Ishikawa (cell line): Measurements from ENCODE around the gene CHRNA4.

Source experiments
- CEBPB ChIP-seq: IDR thresholded peaks from 2 replicates; pipeline ENCODE4 v1.6.1; 2012
- CREB1 ChIP-seq: IDR thresholded peaks from 2 replicates; pipeline ENCODE4 v1.6.1; 2012; ENCODE audit warnings: low read depth
- EGR1 ChIP-seq: IDR thresholded peaks from 2 replicates; pipeline ENCODE4 v1.6.1; 2012
- EP300 ChIP-seq: IDR thresholded peaks from 2 replicates; pipeline ENCODE4 v1.6.1; 2012; ENCODE audit warnings: borderline replicate concordance
- FOXM1 ChIP-seq: IDR thresholded peaks from 2 replicates; pipeline ENCODE4 v1.6.1; 2012; ENCODE audit warnings: low read depth, borderline replicate concordance
- MAX ChIP-seq: IDR thresholded peaks from 2 replicates; pipeline ENCODE4 v1.6.1; 2012
- NFIC ChIP-seq: IDR thresholded peaks from 2 replicates; pipeline ENCODE4 v1.6.1; 2012
- RAD21 ChIP-seq: IDR thresholded peaks from 2 replicates; pipeline ENCODE4 v1.6.1; 2012; ENCODE audit warnings: low read depth
- REST ChIP-seq: IDR thresholded peaks from 2 replicates; pipeline ENCODE4 v1.6.1; 2012; ENCODE audit warnings: low read depth, mild to moderate bottlenecking
- TAF1 ChIP-seq: IDR thresholded peaks from 2 replicates; pipeline ENCODE4 v1.6.1; 2012; ENCODE audit warnings: low read depth, mild to moderate bottlenecking
- TCF12 ChIP-seq: IDR thresholded peaks from 2 replicates; pipeline ENCODE4 v1.6.1; 2012; ENCODE audit warnings: low read depth
- TEAD4 ChIP-seq: IDR thresholded peaks from 2 replicates; pipeline ENCODE4 v1.6.1; 2012
- USF1 ChIP-seq: IDR thresholded peaks from 2 replicates; pipeline ENCODE4 v1.6.1; 2012
- YY1 ChIP-seq: IDR thresholded peaks from 2 replicates; pipeline ENCODE4 v1.6.1; 2012; ENCODE audit warnings: low read depth
- ZBTB7A ChIP-seq: IDR thresholded peaks from 2 replicates; pipeline ENCODE4 v1.6.1; 2012; ENCODE audit warnings: low read depth

Gene CHRNA4

GRCh38 chr20:63364801-63365585, 3.8 kb upstream of the CHRNA4 start:
- TF ChIP-seq TCF12 (no peak), MAX (no peak), RAD21 (no peak), EGR1 (no peak), TAF1 (no peak), NFIC (no peak), CREB1 (no peak), EP300 (no peak), YY1 (no peak)

- TF ChIP-seq NFIC: no peak
- TF ChIP-seq TAF1: no peak
Measured at GRCh38 chr20:63363981-63364561, 2.9 kb upstream of the CHRNA4 start.

- TF ChIP-seq ZBTB7A (no peak), REST (no peak), EGR1 (no peak), TCF12 (no peak), EP300 (no peak), YY1 (no peak), NFIC (no peak), MAX (no peak), TAF1 (no peak), CREB1 (no peak), FOXM1 (no peak), CEBPB (no peak), USF1 (no peak), TEAD4 (no peak), RAD21 (no peak)
Measured at GRCh38 chr20:63363013-63363957, 2.1 kb upstream of the CHRNA4 start.

- no peak for TF ChIP-seq TAF1
- TF ChIP-seq ZBTB7A: no peak
- no peak for TF ChIP-seq CEBPB
- TF ChIP-seq REST: no peak
- TF ChIP-seq RAD21: no peak
- TF ChIP-seq YY1: no peak
- no peak for TF ChIP-seq TEAD4
- TF ChIP-seq TCF12: no peak
Measured at GRCh38 chr20:63362436-63363009, 1.4 kb upstream of the CHRNA4 start.

- no peak for TF ChIP-seq REST
- TF ChIP-seq YY1: no peak
- no peak for TF ChIP-seq EGR1
- TF ChIP-seq ZBTB7A: no peak
- no peak for TF ChIP-seq RAD21
- TF ChIP-seq EP300: no peak
- TF ChIP-seq TAF1: no peak
- no peak for TF ChIP-seq TCF12
- no peak for TF ChIP-seq MAX
- TF ChIP-seq TEAD4: no peak
- TF ChIP-seq USF1: no peak
- TF ChIP-seq CREB1: no peak
- no peak for TF ChIP-seq CEBPB
- no peak for TF ChIP-seq NFIC
- no peak for TF ChIP-seq FOXM1
Measured at GRCh38 chr20:63361519-63362435, 628 bp upstream of the CHRNA4 start.
